ENCODE results near the gene PCDHGC5.

- TF ChIP-seq, protein P1, sequence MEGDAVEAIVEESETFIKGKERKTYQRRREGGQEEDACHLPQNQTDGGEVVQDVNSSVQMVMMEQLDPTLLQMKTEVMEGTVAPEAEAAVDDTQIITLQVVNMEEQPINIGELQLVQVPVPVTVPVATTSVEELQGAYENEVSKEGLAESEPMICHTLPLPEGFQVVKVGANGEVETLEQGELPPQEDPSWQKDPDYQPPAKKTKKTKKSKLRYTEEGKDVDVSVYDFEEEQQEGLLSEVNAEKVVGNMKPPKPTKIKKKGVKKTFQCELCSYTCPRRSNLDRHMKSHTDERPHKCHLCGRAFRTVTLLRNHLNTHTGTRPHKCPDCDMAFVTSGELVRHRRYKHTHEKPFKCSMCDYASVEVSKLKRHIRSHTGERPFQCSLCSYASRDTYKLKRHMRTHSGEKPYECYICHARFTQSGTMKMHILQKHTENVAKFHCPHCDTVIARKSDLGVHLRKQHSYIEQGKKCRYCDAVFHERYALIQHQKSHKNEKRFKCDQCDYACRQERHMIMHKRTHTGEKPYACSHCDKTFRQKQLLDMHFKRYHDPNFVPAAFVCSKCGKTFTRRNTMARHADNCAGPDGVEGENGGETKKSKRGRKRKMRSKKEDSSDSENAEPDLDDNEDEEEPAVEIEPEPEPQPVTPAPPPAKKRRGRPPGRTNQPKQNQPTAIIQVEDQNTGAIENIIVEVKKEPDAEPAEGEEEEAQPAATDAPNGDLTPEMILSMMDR (IDR thresholded peaks at IDR 0.05; ENCODE audit: insufficient read depth, low read length) = no peak
- TF ChIP-seq GABPA (IDR thresholded peaks at IDR 0.05; ENCODE audit: low read depth) (no peak), POLR2AphosphoS5 (IDR thresholded peaks at IDR 0.05; ENCODE audit: low read depth) (no peak)
Observed at GRCh38 chr5:141513627-141514329, 24.9 kb downstream of the PCDHGC5 start.

Data from HL-60 (cell line).